Right lobe of liver (tissue), 4 donors: Measurements from ENCODE around the gene CCNJL.

ENCODE experiments used
- CTCF ChIP-seq, 4 donors: fragments of 200-600 bp in 3 of 4; fragments of 450-650 bp in 1 of 4; IDR thresholded peaks; one replicate each; pipeline versions ENCODE4 v1.5.1 to v1.8.0; 2016 to 2022; ENCODE audit warnings: antibody characterized with exemption in 4 of 4, mild to moderate bottlenecking in 2 of 4
- POLR2A ChIP-seq: fragments of 450-650 bp; IDR thresholded peaks from one replicate; pipeline ENCODE4 v1.6.1; 2017; ENCODE audit warnings: antibody characterized with exemption, mild to moderate bottlenecking
- donor health status: DM: no; HTN: no; CAD: no.
- donor health status: DM: no; HTN: no; CAD: no.
- donor health status: DM: no; HTN: yes; CAD: no.

GRCh38 chr5:160306696-160307095 is 5.7 kb downstream of the CCNJL start:
- TF ChIP-seq CTCF (IDR thresholded peaks at IDR 0.05) (no peak), POLR2A (no peak)
